NCI-H2107 treated with DMSO at 0.1 percent for 48 hours (cell line): ENCODE results near the gene OR2L3.
"Not testable (repeated sequence)": the region's sequence is repeated elsewhere in the genome, so short reads cannot be mapped to it uniquely, and the experiment has no call there.

Experiments
- DNase-seq: peaks from one replicate; lab custom pipeline; 2025; ENCODE audit not compliant: unreplicated experiment; lab: John Stamatoyannopoulos, UW

OR2L3 gene, protein sequence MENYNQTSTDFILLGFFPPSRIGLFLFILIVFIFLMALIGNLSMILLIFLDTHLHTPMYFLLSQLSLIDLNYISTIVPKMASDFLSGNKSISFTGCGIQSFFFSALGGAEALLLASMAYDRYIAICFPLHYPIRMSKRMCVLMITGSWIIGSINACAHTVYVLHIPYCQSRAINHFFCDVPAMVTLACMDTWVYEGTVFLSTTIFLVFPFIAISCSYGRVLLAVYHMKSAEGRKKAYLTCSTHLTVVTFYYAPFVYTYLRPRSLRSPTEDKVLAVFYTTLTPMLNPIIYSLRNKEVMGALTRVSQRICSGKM

GRCh38 chr1:248046536-248046935 lies at the start of gene OR2L3:
OR2L3 (plus strand) TSS chr1:248046836; CDS start chr1:248060682, 13,846 bp downstream.
- no peak for DNase-seq

- no peak for DNase-seq
These were observed 47.8 kb upstream of the OR2L3 start for GRCh38 chr1:247998811-247999210.

GRCh38 chr1:248000169-248000568 lies 46.5 kb upstream of the OR2L3 start:
- DNase-seq: no peak

- DNase-seq: no peak
These were observed 38.9 kb upstream of the OR2L3 start for GRCh38 chr1:248007778-248008177.

GRCh38 chr1:248009681-248010080 lies 37.0 kb upstream of the OR2L3 start:
- DNase-seq: no peak

DNA sequence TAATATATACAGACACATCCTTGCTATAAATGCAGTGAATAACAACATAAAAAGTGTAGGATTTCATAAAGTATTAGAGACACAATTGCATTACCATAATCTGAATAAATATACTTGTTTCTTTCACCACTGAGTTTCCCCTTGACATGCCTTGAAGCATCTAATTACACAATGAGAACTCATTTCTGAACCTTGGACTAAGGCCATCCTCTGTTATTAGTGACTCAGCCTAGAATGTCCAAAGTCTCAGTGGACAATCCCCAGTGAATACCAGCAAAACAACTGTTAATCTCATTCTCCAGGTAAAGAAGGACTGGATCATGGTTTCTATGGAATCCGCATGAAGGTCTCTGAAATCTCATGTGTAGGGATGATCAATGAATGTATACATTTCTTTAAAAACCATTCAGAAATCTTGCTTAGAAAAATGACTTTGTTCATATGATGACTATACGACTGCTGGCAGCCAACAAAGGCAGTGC lies 33.4 kb upstream of the OR2L3 start, which contains the start of gene OR2L5:
TSS of gene OR2L5 (plus strand) at position 432 of the 482 bp plus-strand sequence. CDS start 8,288 bp downstream, outside the sequence.
- no peak for DNase-seq

GRCh38 chr1:248015803-248016202 lies 30.8 kb upstream of the OR2L3 start:
- DNase-seq: no peak

- no peak for DNase-seq
These were observed 16.9 kb upstream of the OR2L3 start, which contains the start of gene OR2L2 for GRCh38 chr1:248029770-248030169. OR2L2 (plus strand) TSS chr1:248030070; CDS start chr1:248038268, 8,198 bp downstream.

- DNase-seq: no peak
These were observed 1.4 kb upstream of the OR2L3 start for GRCh38 chr1:248045209-248045608.

DNA sequence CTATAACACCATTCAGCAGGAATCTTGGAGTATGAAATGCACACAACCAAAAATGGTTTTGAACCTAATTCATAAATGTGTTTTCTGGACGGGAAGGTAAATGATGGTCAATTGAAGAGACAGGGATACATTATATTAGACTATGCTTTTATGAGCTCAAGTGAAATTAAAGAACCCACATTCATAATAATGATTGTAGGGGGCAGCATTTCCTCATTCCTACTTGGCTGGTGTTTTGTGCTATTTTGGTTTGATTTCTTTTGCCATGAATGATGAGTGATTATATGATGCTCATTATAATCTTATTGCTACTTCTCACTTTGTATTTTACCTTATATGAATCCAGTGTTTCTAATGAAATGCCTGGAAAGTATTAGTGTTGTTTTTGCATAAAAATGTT lies 372 bp downstream of the OR2L3 start:
- DNase-seq: no peak

DNA sequence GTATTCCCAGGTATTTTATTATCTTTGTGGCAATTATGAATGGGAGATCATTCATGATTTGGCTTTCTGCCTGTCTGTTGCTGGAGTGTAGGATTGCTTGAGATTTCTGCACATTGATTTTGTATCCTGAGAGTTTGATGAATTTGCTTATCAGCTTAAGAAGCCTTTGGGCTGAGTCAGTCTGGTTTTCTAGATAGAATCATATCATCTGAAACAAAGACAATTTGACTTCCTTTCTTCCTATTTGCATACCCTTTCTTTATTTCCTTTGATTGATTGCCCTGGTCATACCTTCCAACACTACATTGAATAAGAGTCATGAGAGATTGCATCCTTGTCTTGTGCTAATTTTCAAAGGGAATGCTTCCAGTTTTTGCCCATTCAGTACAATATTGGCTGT lies 8.0 kb downstream of the OR2L3 start:
- no peak for DNase-seq

GRCh38 chr1:248055261-248055660 lies 8.6 kb downstream of the OR2L3 start:
- no peak for DNase-seq

- DNase-seq: no peak
These were observed 18.4 kb downstream of the OR2L3 start for GRCh38 chr1:248065071-248065470.

GRCh38 chr1:248065604-248066003 lies 19.0 kb downstream of the OR2L3 start:
- no peak for DNase-seq

DNA sequence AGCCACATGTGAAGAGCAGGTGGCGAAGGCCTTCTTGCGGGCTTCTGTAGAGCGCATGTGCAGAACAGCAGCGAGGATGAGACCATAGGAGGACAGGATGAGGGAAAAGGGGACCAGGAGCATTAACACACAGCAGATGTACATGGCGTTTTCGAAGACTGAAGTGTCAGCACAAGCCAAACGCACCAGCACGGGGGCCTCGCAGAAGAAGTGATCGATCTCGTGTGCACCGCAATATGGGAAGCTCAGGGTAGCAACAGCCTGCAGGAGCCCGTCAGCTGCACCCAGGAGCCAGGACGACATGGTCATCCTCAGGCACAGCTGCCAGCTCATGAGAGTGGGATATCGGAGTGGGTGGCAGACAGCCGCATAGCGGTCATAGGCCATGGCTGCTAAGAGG lies 37.2 kb downstream of the OR2L3 start:
- DNase-seq: not testable (repeated sequence)

DNA sequence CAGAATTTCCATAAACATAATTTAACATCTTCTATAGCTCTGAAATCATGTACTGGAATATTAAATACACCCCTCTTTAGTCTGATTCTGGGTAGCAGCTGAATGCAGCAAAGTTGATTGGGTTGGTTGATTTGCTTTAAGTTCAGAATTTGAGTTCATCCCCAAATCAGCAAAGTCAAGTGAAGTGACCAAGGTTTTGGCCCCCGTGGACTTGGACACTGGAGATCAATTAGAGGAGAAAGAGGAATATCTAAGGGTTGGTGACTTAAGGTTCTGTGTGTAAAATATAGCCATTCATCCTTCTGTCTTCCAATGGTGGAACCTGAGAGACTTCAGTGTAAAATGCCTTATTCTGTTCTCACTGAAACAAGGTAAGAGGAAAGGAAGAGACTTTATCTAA lies 48.2 kb downstream of the OR2L3 start, which contains the start of gene OR2L13:
TSS of gene OR2L13 (plus strand) at position 301 of the 400 bp plus-strand sequence. CDS start 4,192 bp downstream, outside the sequence.
- no peak for DNase-seq

DNA sequence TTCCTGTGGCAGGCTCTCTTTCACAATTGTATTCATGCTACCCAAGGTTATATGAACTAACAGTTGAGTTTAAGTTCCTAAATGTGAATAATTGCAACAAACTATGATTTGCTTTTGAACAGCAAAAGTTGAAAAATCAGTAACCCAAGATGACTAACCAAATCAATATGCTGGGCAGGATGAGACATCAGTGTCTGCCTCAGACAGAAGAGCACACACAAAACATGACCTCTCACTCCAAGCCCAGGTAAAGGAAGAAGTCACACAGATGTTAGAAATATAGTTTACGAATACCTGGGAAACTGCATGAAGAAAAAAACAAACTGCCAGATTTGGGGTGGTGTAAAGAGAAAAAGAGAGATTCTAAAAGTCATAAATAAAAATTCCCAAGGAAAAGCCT lies 51.9 kb downstream of the OR2L3 start:
- DNase-seq: no peak

GRCh38 chr1:248102847-248103246 lies 56.2 kb downstream of the OR2L3 start:
- DNase-seq: no peak

DNA sequence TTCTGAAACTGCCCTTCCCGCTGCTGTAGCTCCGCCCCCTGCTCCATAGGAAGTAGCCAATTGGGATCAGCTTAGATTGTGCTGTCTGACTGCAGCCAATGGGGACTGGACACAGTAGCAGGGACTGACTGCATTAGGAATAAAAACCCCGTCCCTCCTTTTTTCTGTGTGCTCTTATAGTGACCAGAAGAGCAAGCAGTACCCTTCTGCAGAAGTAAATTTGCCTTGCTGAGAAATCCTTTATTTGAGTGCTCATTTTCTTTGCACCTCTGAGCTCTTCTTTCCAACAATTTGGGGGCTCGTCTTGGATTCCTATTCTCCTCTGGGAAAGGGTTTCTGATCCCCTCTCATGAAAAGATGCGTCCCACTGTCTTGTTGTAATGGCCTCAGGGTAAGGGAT lies 64.5 kb downstream of the OR2L3 start:
- DNase-seq: no peak
